Measurements from ENCODE around the gene HOXA13.

DNA sequence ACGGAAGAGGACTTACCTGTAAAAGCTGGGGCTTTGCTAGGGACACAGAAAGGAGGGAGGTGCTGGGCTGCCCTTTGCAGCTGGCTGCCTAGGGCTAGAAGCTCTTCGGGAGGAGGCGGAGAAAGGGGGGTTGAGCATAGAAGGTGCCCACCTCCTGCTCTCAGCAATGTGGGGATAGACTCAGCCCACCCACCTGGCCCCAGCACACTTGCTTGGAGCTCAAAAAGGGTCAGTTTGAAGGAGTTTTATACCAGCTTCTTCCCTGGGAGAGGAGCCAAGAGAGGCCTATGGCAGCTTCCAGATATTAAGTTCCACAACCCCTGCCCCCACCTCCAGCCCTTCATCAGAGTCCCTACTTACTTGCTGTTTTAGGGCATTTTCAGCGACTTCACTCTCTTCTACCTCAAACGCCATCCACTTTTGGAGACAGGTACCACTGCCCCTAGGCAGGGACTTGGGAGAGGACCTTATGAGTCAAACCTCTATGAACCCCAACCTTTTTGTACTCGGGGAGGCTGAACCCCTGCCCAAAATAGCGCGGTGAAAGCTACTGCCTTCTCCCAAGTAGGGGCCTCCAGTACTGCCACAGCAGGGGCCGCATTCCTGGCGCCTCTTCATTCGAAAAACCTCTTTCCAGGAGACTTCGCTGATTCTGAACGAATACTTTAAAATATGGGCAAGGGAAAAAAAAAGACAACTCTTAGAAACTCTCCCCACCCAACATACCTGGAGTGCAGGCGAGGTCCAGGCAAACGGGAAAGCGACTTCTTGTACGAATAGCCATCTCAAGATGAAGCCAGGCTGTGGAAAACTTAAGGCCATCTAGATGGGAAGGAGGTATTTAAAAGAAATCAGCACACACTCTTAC lies 41.5 kb upstream of the HOXA13 start:
- TF ChIP-seq, protein P1, sequence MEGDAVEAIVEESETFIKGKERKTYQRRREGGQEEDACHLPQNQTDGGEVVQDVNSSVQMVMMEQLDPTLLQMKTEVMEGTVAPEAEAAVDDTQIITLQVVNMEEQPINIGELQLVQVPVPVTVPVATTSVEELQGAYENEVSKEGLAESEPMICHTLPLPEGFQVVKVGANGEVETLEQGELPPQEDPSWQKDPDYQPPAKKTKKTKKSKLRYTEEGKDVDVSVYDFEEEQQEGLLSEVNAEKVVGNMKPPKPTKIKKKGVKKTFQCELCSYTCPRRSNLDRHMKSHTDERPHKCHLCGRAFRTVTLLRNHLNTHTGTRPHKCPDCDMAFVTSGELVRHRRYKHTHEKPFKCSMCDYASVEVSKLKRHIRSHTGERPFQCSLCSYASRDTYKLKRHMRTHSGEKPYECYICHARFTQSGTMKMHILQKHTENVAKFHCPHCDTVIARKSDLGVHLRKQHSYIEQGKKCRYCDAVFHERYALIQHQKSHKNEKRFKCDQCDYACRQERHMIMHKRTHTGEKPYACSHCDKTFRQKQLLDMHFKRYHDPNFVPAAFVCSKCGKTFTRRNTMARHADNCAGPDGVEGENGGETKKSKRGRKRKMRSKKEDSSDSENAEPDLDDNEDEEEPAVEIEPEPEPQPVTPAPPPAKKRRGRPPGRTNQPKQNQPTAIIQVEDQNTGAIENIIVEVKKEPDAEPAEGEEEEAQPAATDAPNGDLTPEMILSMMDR (conservative IDR thresholded peaks at IDR 0.05; ENCODE audit: low read length), result no peak
- no peak for TF ChIP-seq EZH2phosphoT487 (IDR thresholded peaks at IDR 0.05; ENCODE audit: borderline replicate concordance, low read depth, low read length)

Data from OCI-LY7 (cell line).